ENCODE data around the gene HNRNPUL2.

HNRNPUL2 gene

GRCh38 chr11:62664405-62665074 lies 62.7 kb downstream of the HNRNPUL2 start:
- Histone ChIP-seq H3K27me3 (ENCODE audit: control insufficient read depth in 2 of 2, insufficient read depth in 2 of 2, low read length in 2 of 2) (no peaks in the 10 kb centered on the region), H3K9me3 (ENCODE audit: control insufficient read depth in 2 of 2, low read length in 2 of 2) (no peaks in the 10 kb centered on the region), H3K9ac (ENCODE audit: low read depth in 1 of 2, low read length in 2 of 2) (peak overlapping the region; percentile 90 to 96), H3K4me1 (ENCODE audit: control insufficient read depth in 2 of 2, insufficient read depth in 2 of 2, low read length in 2 of 2) (peaks cover 16 to 17% of the 10 kb centered on the region in 2 donors), H3K36me3 (ENCODE audit: control insufficient read depth in 2 of 2, insufficient read depth in 2 of 2, low read length in 2 of 2) (peaks cover 12 to 14% of the 10 kb centered on the region in 2 donors), H3K4me3 (ENCODE audit: low read length in 2 of 2) (peak overlapping the region; percentile 91 to 96), H3K27ac (ENCODE audit: low read depth in 2 of 2, low read length in 2 of 2) (peak overlapping the region; percentile 88 to 92)
